ENCODE data around the gene GATAD2A.
A peak's percentile ranks its signal among the peaks of the same experiment; 100 is the strongest.

The GATAD2A gene

DNA sequence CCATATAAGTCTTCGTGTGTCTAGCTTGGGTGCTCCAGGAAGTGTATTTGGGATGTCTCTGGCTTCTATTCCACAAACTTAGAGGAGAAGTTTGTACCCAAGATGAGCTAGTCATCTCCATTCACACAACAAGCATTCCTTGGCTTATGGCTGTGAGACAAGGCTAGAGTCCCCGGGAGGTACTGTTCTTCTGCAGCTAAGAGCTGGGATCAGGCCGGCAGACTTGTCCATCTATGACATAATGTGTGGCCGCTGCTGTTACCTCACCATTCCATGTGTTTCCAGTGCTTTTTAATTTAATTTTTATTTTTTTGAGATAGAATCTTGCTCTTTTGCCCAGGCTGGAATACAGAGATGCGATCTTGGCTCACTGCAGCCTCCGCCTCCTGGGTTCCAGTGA is 20.7 kb downstream of the GATAD2A start:
- no peak for DNase-seq (ENCODE audit: low read depth)
- H3K4me3 ChIP-seq (ENCODE audit: low read length), result no peak overlapping the region
- TF ChIP-seq, protein P1, sequence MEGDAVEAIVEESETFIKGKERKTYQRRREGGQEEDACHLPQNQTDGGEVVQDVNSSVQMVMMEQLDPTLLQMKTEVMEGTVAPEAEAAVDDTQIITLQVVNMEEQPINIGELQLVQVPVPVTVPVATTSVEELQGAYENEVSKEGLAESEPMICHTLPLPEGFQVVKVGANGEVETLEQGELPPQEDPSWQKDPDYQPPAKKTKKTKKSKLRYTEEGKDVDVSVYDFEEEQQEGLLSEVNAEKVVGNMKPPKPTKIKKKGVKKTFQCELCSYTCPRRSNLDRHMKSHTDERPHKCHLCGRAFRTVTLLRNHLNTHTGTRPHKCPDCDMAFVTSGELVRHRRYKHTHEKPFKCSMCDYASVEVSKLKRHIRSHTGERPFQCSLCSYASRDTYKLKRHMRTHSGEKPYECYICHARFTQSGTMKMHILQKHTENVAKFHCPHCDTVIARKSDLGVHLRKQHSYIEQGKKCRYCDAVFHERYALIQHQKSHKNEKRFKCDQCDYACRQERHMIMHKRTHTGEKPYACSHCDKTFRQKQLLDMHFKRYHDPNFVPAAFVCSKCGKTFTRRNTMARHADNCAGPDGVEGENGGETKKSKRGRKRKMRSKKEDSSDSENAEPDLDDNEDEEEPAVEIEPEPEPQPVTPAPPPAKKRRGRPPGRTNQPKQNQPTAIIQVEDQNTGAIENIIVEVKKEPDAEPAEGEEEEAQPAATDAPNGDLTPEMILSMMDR (conservative IDR thresholded peaks at IDR 0.05; ENCODE audit: low read length), result no peak

DNA sequence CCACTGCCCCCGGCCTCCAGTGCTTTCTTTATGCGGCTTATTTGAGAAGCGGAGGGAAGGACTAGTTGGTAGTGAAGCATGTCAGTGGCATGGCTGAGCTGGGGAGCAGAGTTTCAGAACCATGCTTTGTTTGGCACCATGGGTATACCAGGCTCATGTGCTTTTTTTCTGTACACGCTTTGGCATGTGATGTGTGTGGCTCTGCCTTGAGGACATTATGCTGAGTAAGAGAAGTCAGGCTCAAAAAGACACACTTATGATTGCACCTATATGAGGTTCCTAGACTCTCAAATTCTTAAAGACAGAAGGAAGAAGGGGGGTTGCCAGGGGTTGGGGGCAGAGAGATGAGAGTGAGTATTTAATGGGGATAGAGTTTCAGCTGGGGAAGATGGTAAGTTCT is 21.3 kb downstream of the GATAD2A start:
- no peak for DNase-seq (ENCODE audit: low read depth)
- TF ChIP-seq, protein P1 (conservative IDR thresholded peaks at IDR 0.05; ENCODE audit: low read length), result no peak
- H3K4me3 ChIP-seq (ENCODE audit: low read length), result no peak overlapping the region

DNA sequence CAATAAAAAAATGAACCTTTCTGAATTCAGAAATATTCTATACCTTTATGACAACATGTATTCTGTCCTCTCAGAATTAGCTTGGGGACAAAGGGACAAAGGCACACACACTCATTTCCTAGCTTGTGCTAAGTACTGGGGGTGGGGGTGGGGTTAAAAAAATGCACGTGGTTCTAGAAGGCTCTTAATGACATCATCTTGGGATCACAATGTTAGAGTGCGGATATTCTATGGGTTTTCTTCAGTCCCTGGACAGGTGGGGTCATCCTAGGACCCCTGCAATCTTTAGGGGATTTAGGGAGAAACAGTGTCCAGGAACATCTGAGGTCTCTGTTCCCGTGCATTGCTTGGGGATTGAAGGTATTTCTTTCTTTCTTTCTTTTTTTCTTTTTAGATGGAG is 21.8 kb downstream of the GATAD2A start:
- TF ChIP-seq, protein P1 (conservative IDR thresholded peaks at IDR 0.05; ENCODE audit: low read length), result no peak
- DNase-seq (ENCODE audit: low read depth), result no peak

DNA sequence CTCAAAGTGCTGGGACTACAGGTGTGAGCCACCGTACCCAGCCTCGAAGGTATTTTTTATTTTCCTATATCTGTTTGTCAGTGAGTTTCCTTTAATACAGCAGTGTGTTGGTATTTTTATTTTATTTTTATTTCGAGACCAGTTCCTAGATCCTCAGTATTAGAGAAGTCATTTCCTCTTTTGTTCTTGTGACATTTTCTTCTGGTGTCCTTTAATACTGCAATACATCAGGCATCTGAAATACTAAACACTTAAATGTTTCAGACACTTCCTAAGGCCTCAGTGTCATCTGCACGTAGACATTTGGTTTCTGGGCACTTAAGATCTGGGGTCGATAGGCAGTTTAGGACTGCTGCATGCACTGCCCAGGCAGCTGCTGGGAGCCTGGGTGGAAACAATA is 22.5 kb downstream of the GATAD2A start:
- TF ChIP-seq, protein P1 (conservative IDR thresholded peaks at IDR 0.05; ENCODE audit: low read length), result no peak
- DNase-seq (ENCODE audit: low read depth), result no peak
- no peak overlapping the region for H3K4me3 ChIP-seq (ENCODE audit: low read length)

More for the DNA sequence above, 21.8 kb downstream of the GATAD2A start:
- H3K4me3 ChIP-seq (ENCODE audit: low read length), result no peak overlapping the region

DNA sequence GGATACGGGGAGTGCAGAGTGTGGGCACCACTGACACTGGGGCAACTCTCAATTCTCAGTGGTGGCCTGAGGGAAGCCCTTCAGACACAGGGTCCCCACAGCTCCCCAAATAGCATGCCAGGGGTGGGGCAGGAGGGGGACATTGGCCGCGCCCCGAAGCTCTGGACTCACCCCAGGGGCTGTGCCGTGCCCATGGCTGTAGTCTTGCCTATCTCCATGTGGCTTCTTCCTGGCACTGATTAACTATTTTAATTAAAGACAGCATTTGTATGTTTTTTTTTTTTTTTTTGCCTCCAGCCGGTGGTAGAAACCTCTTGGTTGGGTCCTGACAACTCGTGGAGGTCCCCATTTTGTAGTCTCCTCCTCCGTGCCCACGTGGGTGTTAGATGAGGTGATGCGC is 23.3 kb downstream of the GATAD2A start:
- DNase-seq (ENCODE audit: low read depth), result peak; percentile 46
- TF ChIP-seq, protein P1 (conservative IDR thresholded peaks at IDR 0.05; ENCODE audit: low read length), result no peak

DNA sequence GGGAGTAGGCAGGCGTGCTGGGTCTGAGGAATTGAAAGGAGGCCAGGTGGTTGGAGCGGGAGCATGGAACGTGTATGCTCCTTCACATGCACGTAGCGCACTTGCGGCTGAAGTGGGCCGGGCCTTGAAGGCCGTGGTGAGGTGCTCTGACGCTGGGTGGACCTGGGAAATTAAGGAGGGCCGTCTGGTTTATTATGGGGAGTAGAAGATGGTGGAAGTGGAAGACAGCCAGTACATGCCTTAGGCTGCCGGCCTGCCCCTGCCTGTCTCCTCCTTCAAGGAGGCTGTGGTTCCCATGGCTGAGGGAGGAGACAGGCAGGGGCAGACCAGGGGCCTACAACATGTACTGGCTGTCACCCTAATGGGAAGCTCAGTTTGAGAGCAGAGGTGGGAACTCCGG is 23.9 kb downstream of the GATAD2A start:
- no peak for DNase-seq (ENCODE audit: low read depth)
- TF ChIP-seq, protein P1 (conservative IDR thresholded peaks at IDR 0.05; ENCODE audit: low read length), result no peak
- H3K4me3 ChIP-seq (ENCODE audit: low read length), result no peak overlapping the region

More for the DNA sequence above, 23.3 kb downstream of the GATAD2A start:
- no peak overlapping the region for H3K4me3 ChIP-seq (ENCODE audit: low read length)

DNA sequence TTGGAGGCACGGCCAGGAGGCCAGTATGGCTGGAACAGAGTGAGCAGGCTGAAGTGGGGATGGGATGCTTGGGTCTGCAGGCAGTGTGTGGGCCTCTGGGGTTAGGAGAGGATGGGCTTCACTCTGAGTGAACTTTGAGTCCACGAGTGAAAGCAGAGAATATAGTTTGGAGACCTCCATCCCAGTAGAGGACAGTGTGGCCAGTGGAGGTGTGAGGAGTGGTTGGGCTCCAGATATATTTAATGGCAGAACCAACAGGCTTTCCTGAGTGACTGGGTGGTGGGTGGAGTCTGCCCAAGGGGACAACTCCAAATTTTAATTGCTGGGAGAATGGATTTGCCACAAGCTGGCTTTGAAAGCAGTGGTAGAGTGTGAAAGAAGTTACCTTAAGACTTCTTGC is 27.3 kb downstream of the GATAD2A start:
- no peak for DNase-seq (ENCODE audit: low read depth)
- TF ChIP-seq, protein P1 (conservative IDR thresholded peaks at IDR 0.05; ENCODE audit: low read length), result no peak
- no peak overlapping the region for H3K4me3 ChIP-seq (ENCODE audit: low read length)

All from AG10803 (cell line).